Endodermal cell (in vitro differentiated cells): ENCODE measurements around the gene CREM. TPM values are rescaled to one million over a fixed set of nuclear protein-coding genes. Genes with fewer than 3 reads are reported as not detected.

Experiments used
- DNase-seq: peaks from one replicate; pipeline ENCODE4 v3.0.0-alpha.2; 2017
- H3K27ac ChIP-seq: 2 replicates; pipeline ENCODE4 v1.5.1; 2013; ENCODE audit warnings: mild to moderate bottlenecking, low read depth, low read length, moderate library complexity
- H3K27me3 ChIP-seq: 2 replicates; pipeline ENCODE4 v1.6.1; 2013; ENCODE audit warnings: mild to moderate bottlenecking, low read length, moderate library complexity; ENCODE audit not compliant: insufficient read depth, control insufficient read depth, poor library complexity, severe bottlenecking
- H3K36me3 ChIP-seq: 2 replicates; pipeline ENCODE4 v1.7.0; 2013; ENCODE audit warnings: mild to moderate bottlenecking, low read length, moderate library complexity; ENCODE audit not compliant: control insufficient read depth, insufficient read depth
- H3K4me1 ChIP-seq: one replicate; pipeline ENCODE4 v1.7.0; 2013; ENCODE audit warnings: low read length; ENCODE audit not compliant: control insufficient read depth, insufficient read depth
- H3K4me3 ChIP-seq: 2 replicates; pipeline ENCODE4 v1.5.1; 2013; ENCODE audit warnings: mild to moderate bottlenecking, low read length, moderate library complexity
- H3K9ac ChIP-seq: 2 replicates; pipeline ENCODE4 v1.6.1; 2013; ENCODE audit warnings: mild to moderate bottlenecking, low read length, moderate library complexity; ENCODE audit not compliant: poor library complexity, severe bottlenecking; ENCODE audit errors: extremely low read depth
- H3K9me3 ChIP-seq: 2 replicates; pipeline ENCODE4 v1.6.1; 2013; ENCODE audit warnings: mild to moderate bottlenecking, low read length, moderate library complexity; ENCODE audit not compliant: control insufficient read depth
- H3K27ac Mint-ChIP-seq: 2 replicates; pipeline ENCODE4 v1.8.0; 2020; ENCODE audit warnings: mixed read lengths
- H3K27me3 Mint-ChIP-seq: 2 replicates; pipeline ENCODE4 v1.8.0; 2021; ENCODE audit warnings: mild to moderate bottlenecking, mixed read lengths; ENCODE audit not compliant: insufficient read depth
- H3K36me3 Mint-ChIP-seq: 2 replicates; pipeline ENCODE4 v1.8.0; 2020; ENCODE audit warnings: low read depth, mixed read lengths
- H3K4me1 Mint-ChIP-seq: 2 replicates; pipeline ENCODE4 v1.8.0; 2020; ENCODE audit warnings: mixed read lengths
- H3K4me3 Mint-ChIP-seq: 2 replicates; pipeline ENCODE4 v1.8.0; 2020; ENCODE audit warnings: mild to moderate bottlenecking, moderate library complexity, mixed read lengths
- H3K9me3 Mint-ChIP-seq: 2 replicates; pipeline ENCODE4 v1.8.0; 2020; ENCODE audit warnings: mild to moderate bottlenecking, mixed read lengths
- WGBS, 2 experiments: methylation state at CpG; one replicate each; pipeline versions ENCODE4 v1.1.5 to v1.1.7; 2013; ENCODE audit warnings: missing lambda C conversion rate in 2 of 2, mixed read lengths in 1 of 2; ENCODE audit not compliant: insufficient coverage in 1 of 2, insufficient read length in 1 of 2; 5-methylcytosine and 5-hydroxymethylcytosine counted together
- total RNA-seq, 2 donors: library from RNA; stranded (reverse); fragmentation: NEBNext Ultra II Directional in 1 of 2; extraction: Animal tissue kit (Norgen Biotek cat#: 25700) in 1 of 2; gene quantifications; 2 replicates in 1 of 2; 3 replicates in 1 of 2; pipeline ENCODE4 v1.2.1, GENCODE V29; 2021
- TF ChIP-seq, protein P1 (sequence below): fragments of 200-600 bp; sonication (generic); conservative IDR thresholded peaks from 2 replicates; pipeline ENCODE4 v1.5.0; 2021; ENCODE audit warnings: antibody characterized with exemption, mild to moderate bottlenecking

The CREM gene
- total RNA-seq, 2 donors from 2014 or later, result 31.5 to 35.3 TPM

GRCh38 chr10:35150308-35150707 is 23.7 kb downstream of the CREM start:
- H3K4me1 Mint-ChIP-seq, result peaks cover 22% of the 10 kb centered on the region
- H3K27ac Mint-ChIP-seq, result no peak overlapping the region
- Histone ChIP-seq H3K9me3 (no peaks in the 10 kb centered on the region), H3K36me3 (no peaks in the 10 kb centered on the region), H3K4me3 (no peak overlapping the region), H3K9ac (no peak overlapping the region), H3K27me3 (no peaks in the 10 kb centered on the region), H3K4me1 (no peaks in the 10 kb centered on the region), H3K27ac (no peak overlapping the region)
- H3K27me3 Mint-ChIP-seq, result no peaks in the 10 kb centered on the region
- TF ChIP-seq, protein P1, sequence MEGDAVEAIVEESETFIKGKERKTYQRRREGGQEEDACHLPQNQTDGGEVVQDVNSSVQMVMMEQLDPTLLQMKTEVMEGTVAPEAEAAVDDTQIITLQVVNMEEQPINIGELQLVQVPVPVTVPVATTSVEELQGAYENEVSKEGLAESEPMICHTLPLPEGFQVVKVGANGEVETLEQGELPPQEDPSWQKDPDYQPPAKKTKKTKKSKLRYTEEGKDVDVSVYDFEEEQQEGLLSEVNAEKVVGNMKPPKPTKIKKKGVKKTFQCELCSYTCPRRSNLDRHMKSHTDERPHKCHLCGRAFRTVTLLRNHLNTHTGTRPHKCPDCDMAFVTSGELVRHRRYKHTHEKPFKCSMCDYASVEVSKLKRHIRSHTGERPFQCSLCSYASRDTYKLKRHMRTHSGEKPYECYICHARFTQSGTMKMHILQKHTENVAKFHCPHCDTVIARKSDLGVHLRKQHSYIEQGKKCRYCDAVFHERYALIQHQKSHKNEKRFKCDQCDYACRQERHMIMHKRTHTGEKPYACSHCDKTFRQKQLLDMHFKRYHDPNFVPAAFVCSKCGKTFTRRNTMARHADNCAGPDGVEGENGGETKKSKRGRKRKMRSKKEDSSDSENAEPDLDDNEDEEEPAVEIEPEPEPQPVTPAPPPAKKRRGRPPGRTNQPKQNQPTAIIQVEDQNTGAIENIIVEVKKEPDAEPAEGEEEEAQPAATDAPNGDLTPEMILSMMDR, result no peak
- H3K36me3 Mint-ChIP-seq, result no peaks in the 10 kb centered on the region
- 91 to 94% methylated on average over 6 of the region's 6 CpGs for WGBS, 2 experiments
- no peak for DNase-seq
- no peaks in the 10 kb centered on the region for H3K9me3 Mint-ChIP-seq
- H3K4me3 Mint-ChIP-seq, result no peak overlapping the region

- no peak for DNase-seq
- H3K27me3 ChIP-seq, result no peaks in the 10 kb centered on the region
- WGBS, 2 experiments, result 95 to 100% methylated on average over 2 to 3 of the region's 3 CpGs
- no peak overlapping the region for H3K4me3 Mint-ChIP-seq
- H3K36me3 Mint-ChIP-seq, result peaks cover 5% of the 10 kb centered on the region
- no peak overlapping the region for H3K27ac ChIP-seq
- H3K36me3 ChIP-seq, result no peaks in the 10 kb centered on the region
- H3K4me1 Mint-ChIP-seq, result peaks cover 22% of the 10 kb centered on the region
- no peaks in the 10 kb centered on the region for H3K9me3 Mint-ChIP-seq
- TF ChIP-seq, protein P1, result no peak
- H3K27me3 Mint-ChIP-seq, result no peaks in the 10 kb centered on the region
- peak overlapping the region; percentile 2 for H3K4me3 ChIP-seq
- H3K9ac ChIP-seq, result no peak overlapping the region
- no peaks in the 10 kb centered on the region for H3K4me1 ChIP-seq
- H3K9me3 ChIP-seq, result peaks cover under 1% of the 10 kb centered on the region
- no peak overlapping the region for H3K27ac Mint-ChIP-seq
These were observed 26.3 kb downstream of the CREM start for GRCh38 chr10:35152992-35153391.

DNA sequence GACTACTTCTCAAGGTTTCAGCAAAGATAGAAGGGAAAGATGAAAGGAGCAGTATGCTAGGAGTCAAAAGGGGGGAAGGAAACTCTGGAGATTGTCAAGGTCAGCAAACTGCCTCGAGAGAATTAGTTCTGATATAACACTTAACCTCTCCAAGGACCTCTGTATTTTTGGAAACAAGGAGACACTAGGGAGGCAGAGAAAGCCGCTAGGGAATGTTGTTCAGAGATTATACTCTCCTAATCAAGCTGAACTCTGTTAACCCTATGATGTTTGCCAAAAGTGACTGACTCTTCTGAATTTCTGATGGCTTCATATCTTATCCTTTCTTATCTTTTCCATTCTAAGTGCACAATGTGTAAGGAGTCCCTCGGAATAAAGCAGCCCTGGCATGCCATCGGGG is 27.1 kb downstream of the CREM start:
- H3K4me1 ChIP-seq, result no peaks in the 10 kb centered on the region
- H3K9me3 ChIP-seq, result peaks cover 7% of the 10 kb centered on the region
- WGBS, 2 experiments, result 73 to 77% methylated on average over 2 to 4 of the region's 4 CpGs
- peak overlapping the region; percentile 2 for H3K4me3 ChIP-seq
- H3K36me3 ChIP-seq, result no peaks in the 10 kb centered on the region
- Mint-ChIP-seq H3K4me1 (peaks cover 22% of the 10 kb centered on the region), H3K4me3 (no peak overlapping the region), H3K9me3 (no peaks in the 10 kb centered on the region), H3K27ac (peak overlapping the region; percentile 65), H3K27me3 (no peaks in the 10 kb centered on the region), H3K36me3 (peaks cover 8% of the 10 kb centered on the region)
- H3K27me3 ChIP-seq, result no peaks in the 10 kb centered on the region
- DNase-seq, result no peak
- no peak overlapping the region for H3K27ac ChIP-seq
- H3K9ac ChIP-seq, result no peak overlapping the region
- TF ChIP-seq, protein P1, result no peak
